SU-DHL-6 (cell line): Measurements from ENCODE around the gene KCNJ16.

Experiments used
- EZH2phosphoT487 ChIP-seq: fragments of 200-600 bp; sonication (generic), shearing (Covaris generic); conservative IDR thresholded peaks from 2 replicates; pipeline ENCODE4 v1.6.1; 2018; ENCODE audit warnings: mild to moderate bottlenecking, antibody characterized with exemption, low read length, moderate library complexity, mixed read lengths
- TF ChIP-seq, protein P1 (sequence below): fragments of 200-600 bp; sonication (generic); IDR thresholded peaks from one replicate; pipeline ENCODE4 v1.5.1; 2017; ENCODE audit warnings: antibody characterized with exemption, mild to moderate bottlenecking, low read length, moderate library complexity; ENCODE audit not compliant: insufficient read depth, poor library complexity, severe bottlenecking

- TF ChIP-seq, protein P1, sequence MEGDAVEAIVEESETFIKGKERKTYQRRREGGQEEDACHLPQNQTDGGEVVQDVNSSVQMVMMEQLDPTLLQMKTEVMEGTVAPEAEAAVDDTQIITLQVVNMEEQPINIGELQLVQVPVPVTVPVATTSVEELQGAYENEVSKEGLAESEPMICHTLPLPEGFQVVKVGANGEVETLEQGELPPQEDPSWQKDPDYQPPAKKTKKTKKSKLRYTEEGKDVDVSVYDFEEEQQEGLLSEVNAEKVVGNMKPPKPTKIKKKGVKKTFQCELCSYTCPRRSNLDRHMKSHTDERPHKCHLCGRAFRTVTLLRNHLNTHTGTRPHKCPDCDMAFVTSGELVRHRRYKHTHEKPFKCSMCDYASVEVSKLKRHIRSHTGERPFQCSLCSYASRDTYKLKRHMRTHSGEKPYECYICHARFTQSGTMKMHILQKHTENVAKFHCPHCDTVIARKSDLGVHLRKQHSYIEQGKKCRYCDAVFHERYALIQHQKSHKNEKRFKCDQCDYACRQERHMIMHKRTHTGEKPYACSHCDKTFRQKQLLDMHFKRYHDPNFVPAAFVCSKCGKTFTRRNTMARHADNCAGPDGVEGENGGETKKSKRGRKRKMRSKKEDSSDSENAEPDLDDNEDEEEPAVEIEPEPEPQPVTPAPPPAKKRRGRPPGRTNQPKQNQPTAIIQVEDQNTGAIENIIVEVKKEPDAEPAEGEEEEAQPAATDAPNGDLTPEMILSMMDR: no peak
- TF ChIP-seq EZH2phosphoT487: no peak
Measured at GRCh38 chr17:70053241-70054234, 21.5 kb upstream of the KCNJ16 start.
